ENCODE data around the gene MICB.
A peak's percentile ranks its signal among the peaks of the same experiment; 100 is the strongest.

The MICB gene

GRCh38 chr6:31513456-31514165, 15.7 kb downstream of the MICB start:
- DNase-seq: no peak

GRCh38 chr6:31521835-31522234, 23.9 kb downstream of the MICB start:
- DNase-seq: no peak

- DNase-seq: no peak
Observed at GRCh38 chr6:31525553-31525931, 27.6 kb downstream of the MICB start.

GRCh38 chr6:31525932-31526591, 28.1 kb downstream of the MICB start:
- DNase-seq: no peak

- DNase-seq: no peak
Observed at GRCh38 chr6:31528307-31528777, 30.4 kb downstream of the MICB start.

- DNase-seq: no peak
Observed at GRCh38 chr6:31528821-31529328, 30.9 kb downstream of the MICB start, which contains the start of gene MCCD1. TSS of gene MCCD1 (plus strand) at chr6:31528962. CDS start at chr6:31529015, 53 bp downstream.

- no peak for DNase-seq
Observed at GRCh38 chr6:31529329-31530150, 31.6 kb downstream of the MICB start.

- no peak for DNase-seq
Observed at GRCh38 chr6:31530659-31531058, 32.7 kb downstream of the MICB start.

GRCh38 chr6:31531162-31531561, 33.2 kb downstream of the MICB start:
- no peak for DNase-seq

GRCh38 chr6:31531771-31532643, 34.1 kb downstream of the MICB start:
- no peak for DNase-seq

GRCh38 chr6:31532644-31533454, 34.9 kb downstream of the MICB start:
- DNase-seq: no peak

- no peak for DNase-seq
Observed at GRCh38 chr6:31533455-31533841, 35.5 kb downstream of the MICB start.

GRCh38 chr6:31534011-31534410, 36.1 kb downstream of the MICB start:
- no peak for DNase-seq

- DNase-seq: no peak
Observed at GRCh38 chr6:31534521-31535040, 36.6 kb downstream of the MICB start.

- no peak for DNase-seq
Observed at GRCh38 chr6:31535538-31536324, 37.8 kb downstream of the MICB start.

GRCh38 chr6:31538805-31539400, 41.0 kb downstream of the MICB start:
- no peak for DNase-seq

- DNase-seq: no peak
Observed at GRCh38 chr6:31540640-31541039, 42.7 kb downstream of the MICB start.

GRCh38 chr6:31541059-31541657, 43.2 kb downstream of the MICB start:
- DNase-seq: peak; percentile 50
